Measurements from ENCODE around the gene PPTC7.
"Not testable (repeated sequence)": the region's sequence is repeated elsewhere in the genome, so short reads cannot be mapped to it uniquely, and the experiment has no call there.

The PPTC7 gene

DNA sequence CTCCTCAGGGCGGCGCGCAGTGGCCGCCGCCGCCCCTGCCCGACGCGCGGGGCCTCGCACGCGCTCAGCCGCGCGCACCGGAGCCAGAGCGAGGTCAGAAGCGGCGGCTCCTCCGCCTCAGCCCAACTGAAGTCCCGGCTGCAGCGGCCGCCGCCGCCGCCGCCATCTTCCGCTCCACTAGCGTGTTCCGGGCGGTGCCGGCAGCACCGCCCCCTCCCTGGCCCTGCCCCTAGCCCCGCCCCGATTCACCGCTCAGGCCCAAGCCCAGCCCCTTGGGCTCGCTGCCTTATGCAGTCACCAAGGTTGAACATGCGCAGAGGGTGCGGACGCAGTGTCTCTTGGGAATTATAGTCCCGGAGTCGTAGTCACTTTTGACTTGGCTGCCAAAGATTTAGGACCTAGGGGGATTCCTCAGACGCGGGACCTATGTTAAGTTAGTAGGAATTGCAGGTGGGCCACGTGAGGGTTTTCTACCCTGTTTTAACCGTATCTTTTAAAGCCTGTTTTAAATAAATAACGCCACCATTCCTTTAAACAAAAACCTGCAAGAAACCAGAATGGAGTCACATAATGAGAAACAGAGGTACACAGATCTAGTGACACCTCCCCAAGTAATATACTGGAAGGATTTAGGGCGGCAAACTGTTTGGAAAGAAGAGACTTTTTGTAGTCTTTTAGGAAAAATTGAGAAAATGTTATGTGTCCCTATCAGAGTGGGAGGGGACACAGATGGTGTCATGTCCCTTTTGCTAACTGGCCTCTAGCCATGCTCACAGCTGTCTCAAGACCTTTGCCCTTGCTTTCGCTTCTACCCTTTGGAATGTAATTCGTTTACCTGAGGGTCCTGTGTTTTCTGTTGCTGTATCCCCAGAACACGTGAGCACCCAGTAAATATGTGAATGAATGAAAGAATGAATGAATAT is at the start of gene PPTC7:
Gene PPTC7, minus strand, starts transcription at position 182 of the 923 bp plus-strand sequence. CDS start 287 bp downstream, outside the sequence.
- DNase-seq, result peak; percentile 96 to 99 (median 98)

DNA sequence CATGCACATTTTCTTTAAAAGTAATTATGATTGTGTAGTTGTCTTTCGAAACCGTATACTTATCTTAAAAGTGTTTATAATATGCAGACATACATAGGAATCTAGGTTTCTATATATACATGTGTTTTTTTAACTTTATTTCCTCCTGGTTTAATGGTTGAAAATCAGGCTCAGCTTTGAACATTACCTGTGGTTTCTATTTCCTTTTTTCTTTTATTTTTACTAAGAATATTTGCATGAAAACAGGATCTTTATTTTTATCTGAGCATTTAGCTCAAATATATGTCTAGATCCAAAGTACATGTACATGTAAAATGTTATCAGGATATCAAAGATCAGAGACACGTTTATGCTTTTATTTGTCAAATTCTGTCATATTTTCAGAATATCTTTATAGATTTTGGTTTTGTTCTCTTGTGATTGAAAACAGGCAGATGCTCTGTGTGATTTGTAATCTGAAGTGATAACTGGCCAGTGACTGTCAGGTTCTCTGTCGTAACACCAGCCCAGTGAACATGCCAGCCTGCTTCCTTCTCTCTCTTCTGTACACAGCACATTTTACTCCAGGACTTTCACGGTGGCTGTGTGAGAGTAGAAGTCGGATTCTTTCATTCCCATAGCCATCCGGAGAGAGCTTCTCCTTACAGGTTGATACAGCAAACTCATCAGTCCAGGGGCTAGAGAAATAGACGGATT is 44.5 kb upstream of the PPTC7 start:
- DNase-seq, result no peak

GRCh38 chr12:110622582-110622981 is 39.5 kb upstream of the PPTC7 start:
- no peak for DNase-seq

DNA sequence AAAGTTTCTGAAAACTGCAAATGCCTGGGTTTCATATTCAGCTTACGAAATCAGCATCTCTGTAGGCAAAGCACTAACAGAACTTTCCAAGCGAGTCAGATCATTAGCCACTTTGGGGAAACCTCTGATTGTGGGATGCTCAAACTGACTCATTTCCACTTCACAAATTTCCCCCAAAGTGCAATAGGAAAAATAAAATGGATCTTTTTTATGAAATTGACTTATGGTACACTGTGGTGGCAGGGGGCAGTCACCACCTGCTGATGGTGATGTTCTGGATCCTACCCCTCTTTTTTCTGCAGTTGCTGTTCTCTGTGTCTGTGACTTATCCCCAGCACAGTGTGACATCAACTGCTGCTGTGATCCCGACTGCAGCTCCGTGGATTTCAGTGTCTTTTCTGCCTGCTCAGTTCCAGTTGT is 36.4 kb upstream of the PPTC7 start:
- no peak for DNase-seq

- DNase-seq, result peak in 1 of 3 experiments; percentile 40
Measured at GRCh38 chr12:110616471-110617115, 33.5 kb upstream of the PPTC7 start.

- DNase-seq, result no peak
Measured at GRCh38 chr12:110615171-110615570, 32.1 kb upstream of the PPTC7 start.

- DNase-seq, result peak; percentile 97 to 98 (median 97)
Measured at GRCh38 chr12:110613771-110614684, 30.9 kb upstream of the PPTC7 start, which contains the start of gene TCTN1. Gene TCTN1 (plus strand): TSS chr12:110614129. CDS start chr12:110614183, 54 bp downstream.

DNA sequence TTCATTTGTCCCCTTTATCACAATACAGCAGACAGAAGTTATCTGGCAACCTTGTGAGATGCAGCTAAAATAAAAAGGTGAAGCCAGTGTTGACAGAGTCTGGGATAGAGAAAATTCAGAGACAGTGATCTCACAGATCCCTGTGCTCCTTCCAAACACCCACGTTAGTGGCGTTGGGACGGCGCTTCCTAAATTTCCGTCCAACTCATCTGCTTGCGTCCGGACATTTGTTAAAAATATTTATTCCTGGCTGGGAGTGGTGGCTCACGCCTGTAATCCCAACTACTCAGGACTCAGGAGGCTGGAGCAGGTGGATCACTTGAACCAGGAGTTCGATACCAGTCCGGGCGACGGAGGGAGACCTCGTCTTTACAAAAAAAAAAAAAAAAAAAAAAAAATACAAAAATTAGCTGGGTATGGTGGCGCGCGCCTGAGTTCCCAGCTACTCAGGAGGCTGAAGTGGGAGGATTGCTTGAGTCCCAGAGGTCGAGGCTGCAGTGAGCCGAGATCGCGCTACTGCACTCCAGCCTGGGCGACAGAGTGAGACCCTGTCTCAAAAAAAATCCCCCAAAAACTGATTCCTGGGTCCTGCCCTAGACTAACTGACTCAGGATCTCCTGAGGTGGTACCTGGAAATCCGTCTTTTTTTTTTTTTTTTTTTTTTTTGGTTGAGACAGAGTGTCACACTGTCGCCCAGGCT is 30.1 kb upstream of the PPTC7 start:
- DNase-seq, result no peak

DNA sequence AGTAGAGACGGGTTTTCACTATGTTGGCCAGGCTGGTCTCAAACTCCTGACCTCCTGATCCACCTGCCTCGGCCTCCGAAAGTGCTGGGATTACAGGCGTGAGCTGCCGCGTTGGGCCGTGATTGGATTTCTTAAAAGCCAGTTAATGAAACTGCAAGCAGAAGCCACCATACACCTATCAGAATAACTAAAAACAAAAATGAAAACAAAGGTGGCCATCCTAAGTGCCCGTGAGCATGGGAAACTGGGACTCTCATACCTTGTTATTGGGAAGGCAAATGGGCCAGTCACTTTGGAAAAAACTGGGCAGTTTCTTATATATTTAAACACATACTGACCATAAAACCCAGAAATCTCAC is 23.1 kb upstream of the PPTC7 start:
- DNase-seq, result no peak

DNA sequence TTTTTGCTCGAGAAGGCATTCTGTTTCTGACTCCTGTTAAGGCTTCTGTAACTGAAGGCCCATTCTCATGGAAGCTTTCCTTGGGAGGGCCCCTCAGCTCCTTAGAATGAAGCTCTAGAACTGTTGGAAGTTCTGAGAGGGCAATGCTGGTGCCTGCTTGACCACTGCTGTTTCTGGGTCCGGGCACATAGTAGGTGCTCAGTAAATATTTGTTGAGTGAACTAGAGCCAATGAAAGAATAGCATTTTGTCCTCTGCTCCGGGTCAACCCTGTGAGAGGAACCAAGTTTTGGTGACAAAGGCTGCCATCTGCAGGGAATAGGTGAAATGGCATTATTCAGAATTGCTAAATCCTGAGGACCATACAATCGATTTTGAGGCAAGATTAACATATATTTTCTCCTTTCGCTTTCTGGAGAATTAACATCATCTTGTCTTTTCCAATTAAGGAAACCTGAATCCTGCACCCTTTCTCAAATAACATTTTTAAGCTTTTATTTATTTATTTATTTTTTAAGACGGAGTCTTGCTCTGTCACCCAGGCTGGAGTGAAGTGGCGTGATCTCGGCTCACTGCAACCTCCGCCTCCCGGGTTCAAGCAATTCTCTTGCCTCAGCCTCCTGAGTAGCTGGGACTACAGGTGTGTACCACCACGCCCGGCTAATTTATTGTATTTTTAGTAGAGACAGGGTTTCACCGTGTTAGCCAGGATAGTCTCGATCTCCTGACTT is 19.1 kb upstream of the PPTC7 start:
- DNase-seq, result peak; percentile 36 to 79 (median 75)

- peak in 2 of 3 experiments; percentile 11 to 53 for DNase-seq
Measured at GRCh38 chr12:110600254-110600653, 17.1 kb upstream of the PPTC7 start.

- no peak for DNase-seq
Measured at GRCh38 chr12:110599334-110599733, 16.2 kb upstream of the PPTC7 start.

- peak in 1 of 3 experiments; percentile 11 for DNase-seq
Measured at GRCh38 chr12:110597885-110598284, 14.8 kb upstream of the PPTC7 start.

DNA sequence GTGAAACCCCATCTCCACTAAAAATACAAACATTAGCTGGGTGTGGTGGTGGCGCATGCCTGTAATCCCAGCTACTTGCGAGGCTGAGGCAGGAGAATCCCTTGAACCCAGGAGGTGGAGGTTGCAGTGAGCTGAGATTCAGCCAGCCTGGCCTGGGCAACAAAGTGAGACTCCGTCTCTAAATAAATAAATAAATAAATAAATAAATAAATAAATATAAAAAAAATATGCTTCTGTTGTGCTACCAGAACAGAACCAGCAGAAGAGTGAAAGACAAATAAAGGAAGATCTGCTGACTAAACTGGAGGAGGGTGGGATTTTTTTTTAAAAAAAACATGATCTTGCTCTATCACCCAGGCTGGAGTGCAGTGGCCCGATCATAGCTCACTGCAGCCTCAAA is 9.8 kb upstream of the PPTC7 start:
- DNase-seq, result not testable (repeated sequence)

DNA sequence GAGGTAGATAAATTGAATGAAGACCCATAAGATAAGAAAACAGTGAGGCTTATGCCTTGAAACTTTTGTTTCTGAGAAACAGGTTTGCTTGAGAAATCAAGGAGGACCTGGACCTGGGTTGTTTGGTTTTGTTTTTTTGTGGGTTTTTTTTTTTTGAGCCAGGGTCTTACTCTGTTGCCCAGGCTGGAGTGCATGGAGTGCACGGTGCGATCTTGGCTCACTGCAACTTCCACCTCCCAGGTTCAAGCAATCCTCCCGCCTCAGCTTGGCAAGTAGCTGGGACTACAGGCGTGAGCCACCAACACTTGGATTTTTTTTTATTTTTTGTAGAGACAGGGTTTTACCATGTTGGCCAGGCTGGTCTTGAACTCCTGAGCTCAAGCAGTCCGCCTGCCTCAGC is 9.0 kb upstream of the PPTC7 start:
- no peak for DNase-seq

DNA sequence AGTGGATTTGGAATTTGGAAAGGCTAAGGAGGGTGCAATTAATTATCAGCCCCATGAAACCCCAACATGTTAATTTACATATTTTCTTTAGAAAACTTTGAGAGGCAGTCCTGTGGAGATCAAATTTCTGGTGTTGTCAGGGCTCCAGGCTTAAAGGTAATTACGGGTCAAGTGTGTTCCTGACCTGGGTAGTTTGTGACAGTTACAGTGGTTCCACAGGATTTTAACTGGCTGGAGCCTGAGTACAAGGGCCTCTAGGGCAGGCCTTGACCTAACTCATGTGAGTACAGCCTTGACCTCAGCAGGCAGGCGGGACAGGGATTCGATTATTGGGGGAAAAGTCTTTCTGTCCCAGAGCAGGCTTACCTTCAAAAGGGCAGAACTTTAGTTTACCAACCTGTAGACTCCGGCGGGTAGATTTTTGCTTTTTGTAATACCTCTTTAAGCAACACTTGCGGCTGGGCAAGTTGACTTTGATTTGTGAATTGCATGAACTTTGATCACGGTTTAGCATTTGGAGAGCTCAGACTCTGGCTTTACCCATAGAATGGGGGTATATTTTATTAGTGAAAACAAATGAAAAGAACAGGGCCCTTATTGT is 8.4 kb upstream of the PPTC7 start:
- peak in 1 of 3 experiments; percentile 56 for DNase-seq

DNA sequence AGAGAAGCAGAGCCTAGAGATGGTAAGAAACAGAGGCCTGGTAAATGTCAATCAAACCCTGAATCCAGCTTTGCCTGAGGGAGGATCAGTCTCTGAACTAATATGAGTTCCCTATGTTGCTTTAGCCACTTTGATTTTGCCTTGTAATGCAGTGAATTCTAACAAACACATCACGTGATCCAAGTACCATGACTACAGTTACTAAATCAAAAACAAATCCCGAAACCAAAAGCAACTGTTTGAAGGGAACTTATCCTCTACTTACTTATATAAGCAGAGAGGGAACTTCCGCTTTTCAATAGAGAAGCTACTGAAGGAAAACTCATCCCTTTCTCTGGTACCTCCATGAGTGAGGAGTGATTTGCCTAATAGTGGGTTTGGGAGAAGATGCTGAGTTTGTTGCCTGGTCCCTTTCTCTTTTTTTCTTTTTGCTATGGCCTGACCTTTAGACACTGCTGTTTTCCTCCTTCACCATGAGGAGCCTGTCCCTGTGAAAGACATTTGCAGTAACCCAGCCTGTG is 7.7 kb upstream of the PPTC7 start:
- no peak for DNase-seq

DNA sequence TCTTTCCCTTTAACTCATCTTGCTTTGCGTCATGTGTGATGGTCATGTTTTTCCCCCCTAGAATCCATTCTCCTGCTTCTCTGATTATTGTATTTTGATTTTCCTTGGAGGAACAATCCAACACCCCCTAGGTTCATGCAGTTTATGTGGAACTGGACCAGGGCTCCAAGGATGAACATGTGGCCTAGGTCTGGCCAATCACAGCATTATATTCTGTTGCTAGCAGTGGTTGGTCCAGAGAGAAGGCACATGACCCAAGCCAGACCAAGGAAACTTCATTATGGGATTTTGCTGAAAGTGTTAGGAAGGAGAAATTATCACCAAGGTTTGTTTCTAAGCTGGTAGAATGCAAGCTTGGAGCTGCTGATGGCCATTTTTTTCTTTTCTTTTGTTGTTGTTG is 6.9 kb upstream of the PPTC7 start:
- DNase-seq, result no peak

GRCh38 chr12:110587102-110587501 is 4.0 kb upstream of the PPTC7 start:
- DNase-seq, result not testable (repeated sequence)

- DNase-seq, result no peak
Measured at GRCh38 chr12:110585231-110585799, 2.2 kb upstream of the PPTC7 start.
